Ovary (tissue), 9 donors: ENCODE data around the gene THRA. TPM values are rescaled to one million over a fixed set of nuclear protein-coding genes. Genes with fewer than 3 reads are reported as not detected.
A peak's percentile ranks its signal among the peaks of the same experiment; 100 is the strongest.

Source experiments
- DNase-seq, 5 donors: peaks; one replicate each; pipeline ENCODE4 v3.0.0-alpha.2; 2019 to 2020
- H3K27ac ChIP-seq, 2 donors: fragments of 200-600 bp; one replicate each; pipeline versions ENCODE4 v1.5.1 to v1.8.0; 2019 to 2022
- H3K27me3 ChIP-seq: fragments of 200-600 bp; one replicate; pipeline ENCODE4 v1.8.0; 2022
- H3K36me3 ChIP-seq: fragments of 200-600 bp; sonication (generic); one replicate; pipeline ENCODE4 v1.5.1; 2019
- H3K4me1 ChIP-seq: one replicate; pipeline ENCODE4 v1.8.1; 2013; ENCODE audit warnings: mild to moderate bottlenecking, moderate library complexity; ENCODE audit not compliant: insufficient read depth
- H3K4me3 ChIP-seq: fragments of 200-600 bp; sonication (generic); one replicate; pipeline ENCODE4 v1.5.1; 2017
- H3K9me3 ChIP-seq, 2 donors: fragments of 200-600 bp in 1 of 2; sonication (generic) in 1 of 2; one replicate each; pipeline versions ENCODE4 v1.5.1 to v1.8.1; 2013 to 2019; ENCODE audit warnings: mild to moderate bottlenecking in 1 of 2, moderate library complexity in 1 of 2
- CTCF ChIP-seq, 3 donors: fragments of 450-650 bp in 2 of 3; fragments of 200-600 bp in 1 of 3; IDR thresholded peaks; one replicate each; pipeline versions ENCODE4 v1.5.1 to v1.8.0; 2016 to 2022; ENCODE audit warnings: antibody characterized with exemption in 3 of 3, mild to moderate bottlenecking in 1 of 3
- EP300 ChIP-seq: sonication (generic); formaldehyde crosslinking; IDR thresholded peaks from one replicate; pipeline ENCODE4 v1.6.1; 2017; ENCODE audit warnings: antibody characterized with exemption
- POLR2A ChIP-seq: fragments of 450-650 bp; IDR thresholded peaks from one replicate; pipeline ENCODE4 v1.6.1; 2017; ENCODE audit warnings: antibody characterized with exemption, mild to moderate bottlenecking, moderate library complexity
- WGBS, 3 donors: extraction: QIAGEN DNeasy Blood & Tissue Kit in 1 of 3; methylation state at CpG; one replicate each; pipeline versions ENCODE4 v1.1.5 to v1.1.7; 2013 to 2017; 5-methylcytosine and 5-hydroxymethylcytosine counted together
- intact Hi-C, 4 donors: fragments of 100-400 bp; cut with DNase I; formaldehyde crosslinking; loops; one replicate each; pipeline versions ENCODE4 v1.11.0 to v1.15.1; 2022 to 2023
- polyA plus RNA-seq, 2 donors: library from polyadenylated mRNA; stranded (reverse); fragments of 200-250 nt in 1 of 2; fragments of 350-450 nt in 1 of 2; fragmentation: Illumina TruSeq in 1 of 2; extraction: RNeasy Lipid Tissue Mini Kit (QIAGEN cat#74804) in 1 of 2; gene quantifications; one replicate each; pipeline ENCODE4 v1.2.3, GENCODE V29; 2013 to 2014
- total RNA-seq, 7 donors: library from RNA; depleted of rRNA in 2 of 7; stranded (reverse); fragments of >200 nt in 2 of 7; fragmentation: NEBNext Ultra II Directional in 3 of 7; extraction: Animal tissue kit (Norgen Biotek cat#: 25700) in 3 of 7; gene quantifications; one replicate each; pipeline versions ENCODE4 v1.1.0 to v1.2.4, GENCODE V29; 2016 to 2023
- donor health status: DM: no; HTN: no; CAD: no; lungs with moderate emphysema.
- donor health status: DM: no; HTN: no; CAD: no.
- donor health status: Bipolar disorder and iron deficiency.
- donor health status: DM: yes; HTN: yes; CAD: no.
- donor health status: DM: no; HTN: no; CAD: no.
- donor health status: DM: yes; HTN: yes; CAD: no.

Gene THRA
- total and polyA plus RNA-seq, 9 donors = 51.4 to 129 (median 87.2) TPM

GRCh38 chr17:40065769-40066510, 3.2 kb downstream of the THRA start:
- Histone ChIP-seq H3K27ac (peak overlapping the region; percentile 54 to 85), H3K9me3 (no peaks in the 10 kb centered on the region), H3K4me3 (peak overlapping the region; percentile 63), H3K4me1 (peaks cover 36% of the 10 kb centered on the region), H3K36me3 (no peaks in the 10 kb centered on the region), H3K27me3 (no peaks in the 10 kb centered on the region)
- 47 to 57% (median 54%) methylated on average over 10 to 11 of the region's 11 CpGs for WGBS, 3 donors
- peak in 1 of 5 donors; percentile 47 for DNase-seq
- TF ChIP-seq EP300 (no peak), CTCF (IDR thresholded peaks at IDR 0.05) (no peak), POLR2A (no peak)
- intact Hi-C loops = loop anchor here in 1 of 4 donors (10.0 kb wide), 1 partner anchor 841 kb away; the partner anchor contains the start of gene STAC2

GRCh38 chr17:40067710-40068109, 4.9 kb downstream of the THRA start:
- no peak for TF ChIP-seq POLR2A
- no peak for TF ChIP-seq EP300
- no peak for TF ChIP-seq CTCF (IDR thresholded peaks at IDR 0.05)
- Histone ChIP-seq H3K4me3 (no peak overlapping the region), H3K36me3 (no peaks in the 10 kb centered on the region), H3K9me3 (no peaks in the 10 kb centered on the region), H3K4me1 (peaks cover 45% of the 10 kb centered on the region), H3K27ac (peak overlapping the region; percentile 85 to 97), H3K27me3 (no peaks in the 10 kb centered on the region)
- intact Hi-C loops = loop anchor here in 1 of 4 donors (10.0 kb wide), 1 partner anchor 843 kb away; the partner anchor contains the start of gene STAC2
- DNase-seq = no peak
- WGBS, 3 donors = 80 to 90% (median 87%) methylated on average over 7 of the region's 7 CpGs

GRCh38 chr17:40068129-40068581, 5.4 kb downstream of the THRA start:
- DNase-seq = peak in 3 of 5 donors; percentile 41 to 56 (median 47)
- Histone ChIP-seq H3K9me3 (no peaks in the 10 kb centered on the region), H3K4me1 (peaks cover 50% of the 10 kb centered on the region), H3K36me3 (no peaks in the 10 kb centered on the region), H3K4me3 (peak overlapping the region; percentile 20), H3K27me3 (no peaks in the 10 kb centered on the region), H3K27ac (peak overlapping the region; percentile 85 to 97)
- 23 to 30% (median 26%) methylated on average over 4 of the region's 4 CpGs for WGBS, 3 donors
- TF ChIP-seq EP300 = no peak
- no peak for TF ChIP-seq POLR2A
- TF ChIP-seq CTCF (IDR thresholded peaks at IDR 0.05) = no peak
- intact Hi-C loops = loop anchor here in 1 of 4 donors (10.0 kb wide), 1 partner anchor 843 kb away; the partner anchor contains the start of gene STAC2

GRCh38 chr17:40068584-40068916, 5.8 kb downstream of the THRA start:
- WGBS, 3 donors = 1 to 4% (median 4%) methylated on average over 5 of the region's 5 CpGs
- intact Hi-C loops = loop anchor here in 1 of 4 donors (10.0 kb wide), 1 partner anchor 844 kb away; the partner anchor contains the start of gene STAC2
- no peaks in the 10 kb centered on the region for H3K36me3 ChIP-seq
- TF ChIP-seq CTCF (IDR thresholded peaks at IDR 0.05) (no peak), POLR2A (no peak), EP300 (no peak)
- no peak for DNase-seq
- H3K27ac ChIP-seq = peak overlapping the region; percentile 85 to 97
- peaks cover 52% of the 10 kb centered on the region for H3K4me1 ChIP-seq
- H3K9me3 ChIP-seq = no peaks in the 10 kb centered on the region
- no peaks in the 10 kb centered on the region for H3K27me3 ChIP-seq
- H3K4me3 ChIP-seq = peak overlapping the region; percentile 20
